HL-60/S4 (cell line): ENCODE data around the gene ATP9A.
"Not testable (repeated sequence)": the region's sequence is repeated elsewhere in the genome, so short reads cannot be mapped to it uniquely, and the experiment has no call there.

Source experiments
- in situ Hi-C: fragments of 300-500 bp; cut with MboI; formaldehyde crosslinking; loops from 2 replicates; pipeline ENCODE4 v1.14.3; 2022; ENCODE audit warnings: low sequenced_read_pairs

The ATP9A gene

DNA sequence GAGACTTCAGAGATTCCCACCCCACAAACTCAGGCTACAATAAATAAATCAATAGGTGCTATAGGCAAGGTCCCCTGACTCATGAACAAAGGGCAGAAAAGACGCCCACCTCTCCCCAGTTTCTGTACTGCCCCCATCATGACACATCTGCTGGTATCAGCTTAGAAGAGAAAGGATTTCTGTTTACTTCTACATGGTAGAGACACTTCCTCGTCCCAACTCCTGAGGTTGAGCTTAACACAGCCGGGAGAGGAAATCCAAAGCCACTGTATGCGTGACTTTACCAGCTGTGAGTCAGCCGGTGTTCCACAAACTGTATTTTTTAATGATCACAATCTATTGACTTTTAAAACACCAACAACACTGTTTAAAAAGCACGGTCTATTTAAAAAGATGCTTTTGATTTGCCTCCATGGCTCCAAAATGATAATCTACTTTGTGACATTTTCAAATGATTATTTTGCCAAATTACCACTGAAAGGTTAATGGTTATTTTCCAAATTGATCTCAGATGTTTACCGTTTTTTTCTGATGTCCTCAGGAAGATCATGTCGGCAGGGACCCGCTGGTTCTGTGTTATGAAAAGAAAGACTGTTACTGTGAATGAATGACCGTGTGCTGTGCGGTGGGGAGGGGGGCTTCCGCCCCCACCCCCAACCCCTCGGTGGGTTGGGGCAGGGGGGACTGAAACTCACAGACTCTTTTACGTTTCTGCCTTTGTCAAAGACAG is 72.5 kb downstream of the ATP9A start:
- in situ Hi-C loops: no loop called here

DNA sequence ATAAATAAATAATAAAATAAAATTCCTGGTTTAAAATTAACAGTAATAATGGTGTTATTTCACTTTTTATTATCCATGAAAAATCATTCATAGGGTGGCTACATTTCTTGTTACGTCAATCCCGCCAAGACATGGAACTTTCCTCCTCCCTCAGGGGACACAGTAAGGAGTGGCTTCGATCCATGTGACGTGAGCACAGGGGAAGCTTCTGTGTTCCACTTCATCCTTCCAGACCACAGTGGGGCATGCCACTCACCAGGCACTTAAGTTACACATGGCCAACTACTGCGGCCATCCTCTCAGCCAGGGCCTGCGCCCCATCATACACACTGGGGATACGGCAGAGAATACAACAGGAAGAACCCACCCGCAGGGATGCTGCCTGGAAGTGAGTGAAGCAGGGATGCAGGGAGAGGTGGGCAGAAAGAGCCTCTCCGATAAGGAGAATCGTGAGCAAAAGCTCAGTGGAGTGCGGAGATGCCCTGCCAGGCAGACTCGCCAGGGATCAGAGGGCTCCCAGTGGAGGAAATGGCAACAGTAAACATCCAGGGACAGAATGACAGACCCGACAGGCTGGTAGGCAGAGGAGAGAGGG is 75.3 kb downstream of the ATP9A start:
- in situ Hi-C loops: no loop called here

DNA sequence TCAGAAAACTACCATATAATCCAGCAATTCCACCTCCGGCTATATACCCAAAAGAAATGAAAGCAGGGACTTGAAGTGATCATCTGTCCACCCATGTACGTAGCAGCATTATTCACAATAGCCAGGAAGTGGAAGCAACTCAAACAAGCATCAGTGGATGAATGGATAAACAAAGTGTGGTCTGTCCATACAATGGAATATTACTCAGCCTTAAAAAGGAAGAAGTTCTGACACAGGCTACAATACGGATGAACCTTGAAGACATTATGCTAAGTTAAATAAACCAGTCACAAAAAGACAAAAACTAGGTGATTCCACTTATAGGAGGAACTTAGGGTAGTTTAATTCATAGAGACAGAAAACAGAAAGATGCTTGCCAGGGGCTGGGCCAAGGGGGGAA is 76.5 kb downstream of the ATP9A start:
- in situ Hi-C loops: no loop called here

DNA sequence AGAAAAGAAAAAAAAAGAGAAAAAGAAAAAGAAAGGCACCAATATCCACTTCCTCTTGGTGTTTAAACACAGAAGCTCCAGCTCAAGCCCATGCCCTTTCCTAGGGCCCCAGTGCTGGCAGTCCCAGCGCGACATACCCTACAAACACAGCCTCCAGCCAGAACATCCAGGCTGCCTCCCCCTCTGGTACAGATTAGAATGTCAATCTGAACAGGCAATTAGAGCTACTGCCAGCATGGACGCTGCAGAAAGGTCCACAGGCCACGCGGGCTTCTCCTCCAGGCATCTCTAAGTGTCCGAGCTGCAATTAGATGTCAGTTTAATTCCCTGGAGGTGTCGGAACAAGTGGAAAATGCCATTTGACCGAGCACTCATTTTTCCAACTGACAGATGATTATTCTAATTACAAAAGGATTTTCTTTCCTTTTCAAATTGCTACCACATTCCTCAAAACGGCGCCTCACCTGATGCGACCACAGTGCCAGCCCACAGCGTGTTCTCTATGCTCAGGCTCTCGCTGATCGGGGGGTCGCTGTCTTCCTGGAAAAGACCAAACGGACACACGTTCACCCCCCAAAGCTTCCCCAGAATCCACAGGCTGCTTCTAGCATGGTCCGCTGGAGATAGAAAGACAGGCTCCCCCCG is 79.5 kb downstream of the ATP9A start:
- in situ Hi-C loops: no loop called here

DNA sequence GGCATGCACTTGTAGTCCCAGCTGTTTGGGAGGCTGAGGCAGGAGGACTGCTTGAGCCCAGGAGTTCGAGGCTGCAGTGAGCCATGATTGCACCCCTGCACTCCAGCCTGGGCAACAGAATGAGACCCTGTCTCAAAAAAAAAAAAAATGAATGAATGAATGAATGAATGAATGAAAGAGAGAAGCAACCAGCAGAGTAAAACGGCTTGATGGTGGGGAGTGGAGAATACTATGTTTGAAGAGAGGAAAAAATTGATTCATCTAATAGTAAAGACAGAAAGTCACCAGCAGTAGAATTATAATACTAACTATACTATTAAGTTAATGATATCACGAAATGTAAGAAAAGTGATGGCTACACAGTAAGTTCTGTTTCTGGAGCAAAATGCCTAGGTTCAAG is 80.6 kb downstream of the ATP9A start:
- in situ Hi-C loops: no loop called here

DNA sequence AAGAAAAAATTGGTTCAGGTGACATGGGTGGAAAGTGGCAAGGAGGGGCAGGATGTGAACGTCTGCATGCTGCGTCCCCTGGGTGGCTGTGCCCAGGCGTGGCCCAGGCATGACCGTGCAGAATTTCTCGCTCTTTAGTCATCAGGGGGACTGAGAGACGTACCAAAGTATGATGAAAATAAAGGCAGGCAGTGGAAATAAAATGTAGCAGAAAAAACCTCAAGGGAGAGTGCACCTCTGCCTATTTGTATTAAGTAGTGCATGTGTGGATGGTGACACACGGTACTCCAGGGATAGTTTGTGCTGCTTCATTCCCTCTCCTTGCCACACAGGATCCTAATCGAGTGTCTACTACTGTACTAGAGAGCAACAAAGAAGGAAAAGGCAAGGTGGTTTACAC is 81.1 kb downstream of the ATP9A start:
- in situ Hi-C loops: no loop called here

DNA sequence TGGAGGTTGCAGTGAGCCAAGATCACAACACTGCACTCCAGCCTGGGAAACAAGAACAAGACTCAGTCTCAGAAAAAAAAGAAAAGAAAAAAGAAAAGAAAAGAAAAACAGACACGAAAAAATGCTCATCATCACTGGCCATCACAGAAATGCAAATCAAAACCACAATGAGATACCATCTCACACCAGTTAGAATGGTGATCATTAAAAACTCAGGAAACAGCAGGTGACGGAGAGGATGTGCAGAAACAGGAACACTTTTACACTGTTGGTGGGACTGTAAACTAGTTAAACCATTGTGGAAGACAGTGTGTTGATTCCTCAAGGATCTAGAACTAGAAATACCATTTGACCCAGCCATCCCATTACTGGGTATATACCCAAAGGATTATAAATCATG is 82.7 kb downstream of the ATP9A start:
- in situ Hi-C loops: not testable (repeated sequence)

DNA sequence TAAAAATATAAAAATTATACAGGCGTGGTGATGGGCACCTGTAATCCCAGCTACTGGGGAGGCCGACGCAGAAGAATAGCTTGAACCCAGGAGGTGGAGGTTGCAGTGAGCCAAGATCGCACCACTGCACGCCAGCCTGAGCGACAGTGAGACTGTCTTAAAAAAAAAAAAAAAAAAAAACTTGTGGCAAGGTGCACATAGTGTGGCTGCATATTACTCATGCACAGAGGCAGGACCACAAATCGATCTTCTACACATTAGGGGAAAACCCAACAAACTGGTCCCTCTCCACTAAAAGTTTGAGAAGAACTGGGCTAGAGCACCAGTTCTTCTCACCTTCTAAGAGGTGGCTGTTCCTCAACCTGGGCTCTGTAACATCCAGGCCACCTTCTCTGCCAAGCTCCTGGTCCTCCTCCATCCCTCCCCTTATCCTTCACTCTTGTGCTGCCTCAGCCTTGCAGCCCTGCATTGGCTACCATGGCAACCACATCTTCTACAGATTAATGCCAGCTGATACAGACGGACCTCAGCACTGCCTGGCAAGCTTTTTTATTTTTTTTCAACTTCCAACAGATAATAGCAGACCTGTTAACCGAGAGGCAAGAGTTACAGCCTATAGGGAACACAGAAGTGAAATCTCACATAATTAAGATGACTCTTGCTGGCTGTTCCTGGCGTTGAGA is 88.0 kb downstream of the ATP9A start:
- in situ Hi-C loops: no loop called here

DNA sequence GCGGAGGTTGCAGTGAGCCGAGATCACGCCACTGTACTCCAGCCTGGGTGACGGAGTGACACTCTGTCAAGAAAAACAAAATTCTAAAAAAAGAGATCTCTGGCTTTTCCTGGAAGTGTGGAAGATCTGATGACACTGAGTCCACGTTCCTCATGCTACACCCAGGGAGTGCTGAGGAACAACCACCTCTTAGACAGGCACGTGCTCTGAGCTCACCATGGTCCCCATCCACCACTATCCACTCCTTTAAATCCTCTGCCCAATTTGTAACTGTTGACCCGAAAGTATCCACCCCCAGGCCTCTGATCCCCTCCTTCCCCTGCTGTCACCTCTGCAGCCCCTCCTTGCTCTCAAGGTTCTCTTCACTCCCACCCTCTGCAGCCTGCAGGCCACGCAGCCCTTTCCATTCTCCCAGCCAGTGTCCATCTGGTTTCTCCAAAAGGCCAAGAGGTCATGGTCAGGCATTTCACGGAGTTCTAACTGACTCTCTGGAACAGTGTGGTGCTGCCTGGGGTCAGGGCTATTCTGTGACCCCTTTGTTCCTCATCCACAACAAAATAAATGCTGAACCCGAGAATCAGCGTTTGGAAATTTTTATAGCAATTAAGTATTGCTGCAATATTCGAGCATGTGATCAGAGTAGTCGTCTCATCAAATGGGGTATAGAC is 88.8 kb downstream of the ATP9A start:
- in situ Hi-C loops: no loop called here

DNA sequence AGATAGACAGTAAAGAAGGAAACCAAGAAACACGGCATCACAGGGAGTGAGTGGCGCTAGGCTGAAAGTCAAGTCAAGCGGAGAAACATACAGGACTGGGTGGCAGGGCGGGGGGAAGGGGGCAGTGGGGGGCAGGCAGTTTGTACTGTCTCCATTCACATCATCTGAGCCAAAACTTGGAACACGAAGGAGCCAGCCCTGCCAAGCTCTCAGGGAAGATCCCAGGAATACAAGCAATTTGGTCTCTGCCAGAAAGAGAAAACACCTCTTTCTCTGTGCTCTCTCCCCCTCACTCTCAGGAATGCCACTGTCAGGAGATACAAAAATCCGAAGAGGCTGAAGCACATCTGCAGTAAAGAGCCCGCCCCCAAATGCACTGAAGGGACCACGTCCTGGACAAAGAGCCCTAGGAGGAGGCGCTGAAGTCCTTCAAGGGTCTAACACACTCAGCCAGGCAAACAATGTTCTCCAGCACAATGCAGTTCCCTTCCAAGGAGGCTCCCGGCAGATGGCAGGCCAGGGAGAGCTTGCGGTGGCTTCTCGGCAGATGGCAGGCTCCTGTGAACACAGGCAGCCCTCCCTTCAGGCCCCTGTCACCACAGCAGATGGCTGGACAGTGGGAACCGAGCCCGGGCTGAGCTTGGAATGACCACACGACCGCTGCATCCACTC is 90.0 kb downstream of the ATP9A start:
- in situ Hi-C loops: no loop called here

DNA sequence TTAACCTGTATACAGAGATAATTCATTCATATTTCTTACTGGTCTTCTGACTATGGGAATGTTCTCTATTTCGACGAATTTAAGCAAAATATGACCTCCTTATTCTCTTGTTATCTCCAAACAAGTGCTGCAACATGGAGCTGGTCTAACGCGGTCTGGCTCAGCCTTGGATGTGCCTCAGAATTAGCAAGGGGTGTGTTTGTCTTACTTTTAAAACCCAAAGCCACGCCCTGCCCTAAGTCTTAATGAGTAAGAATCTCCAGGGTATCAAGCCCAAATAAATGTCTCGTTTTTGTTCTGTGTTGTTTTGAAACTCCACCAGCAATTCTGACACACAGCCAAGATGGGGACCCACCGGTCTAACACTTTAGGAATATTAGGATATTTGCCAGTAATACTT is 99.2 kb downstream of the ATP9A start:
- in situ Hi-C loops: no loop called here

DNA sequence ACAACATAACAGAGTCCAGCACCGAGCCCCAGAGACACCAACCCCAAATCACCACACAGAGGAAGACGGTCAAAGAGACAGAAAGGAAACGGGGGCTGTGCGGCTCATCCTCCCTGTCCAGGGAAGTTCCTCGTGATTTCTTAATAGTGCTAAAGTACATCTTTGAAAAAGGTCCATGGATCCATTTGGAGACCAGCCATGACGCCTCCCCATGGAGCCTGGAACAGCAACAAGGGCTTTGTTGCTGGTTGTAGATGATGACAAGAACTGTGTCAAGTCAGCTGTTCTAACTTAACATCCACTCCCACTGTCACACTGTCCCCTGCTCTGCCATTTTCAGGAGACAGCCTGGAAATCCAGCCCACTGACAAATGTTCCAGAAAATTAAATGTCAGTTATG is 99.7 kb downstream of the ATP9A start:
- in situ Hi-C loops: no loop called here

DNA sequence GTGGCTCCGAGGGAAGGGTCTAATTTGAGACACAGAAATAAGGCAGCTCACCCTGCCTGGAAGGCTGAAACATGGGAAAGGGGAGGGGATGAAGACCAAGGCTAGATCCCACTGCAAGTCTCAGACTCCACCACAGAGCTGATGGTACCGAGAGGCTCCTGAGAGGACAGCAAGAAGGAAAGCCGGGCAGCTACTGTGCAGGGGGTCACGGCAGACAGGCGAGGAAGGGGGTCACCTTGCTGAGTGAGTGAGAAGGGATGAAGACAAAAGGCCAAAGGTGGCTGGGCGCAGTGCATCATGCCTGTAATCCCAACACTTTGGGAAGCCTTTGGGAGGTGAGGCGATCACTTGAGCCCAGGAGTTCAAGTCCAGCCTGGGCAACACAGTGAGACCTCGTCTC is 100.7 kb downstream of the ATP9A start:
- in situ Hi-C loops: no loop called here

DNA sequence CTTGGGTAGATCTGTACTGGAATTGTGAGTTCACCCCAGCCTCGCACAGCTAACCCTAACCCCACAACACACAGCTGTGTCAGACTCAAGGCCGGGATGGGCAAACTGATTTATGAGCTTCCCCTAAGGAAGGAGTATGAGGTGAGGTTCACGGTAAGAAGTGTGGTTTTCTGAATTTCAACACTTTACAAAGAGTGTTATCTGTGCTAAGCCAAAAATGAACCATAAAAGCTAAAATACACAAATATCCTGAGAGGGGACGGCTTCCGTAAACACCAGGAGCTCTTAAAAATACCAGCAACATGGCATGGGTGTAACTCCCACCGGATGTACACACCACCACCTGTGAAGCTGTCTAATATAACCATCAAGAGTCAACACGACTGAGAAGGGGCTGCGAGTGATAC is 101.2 kb downstream of the ATP9A start:
- in situ Hi-C loops: no loop called here

DNA sequence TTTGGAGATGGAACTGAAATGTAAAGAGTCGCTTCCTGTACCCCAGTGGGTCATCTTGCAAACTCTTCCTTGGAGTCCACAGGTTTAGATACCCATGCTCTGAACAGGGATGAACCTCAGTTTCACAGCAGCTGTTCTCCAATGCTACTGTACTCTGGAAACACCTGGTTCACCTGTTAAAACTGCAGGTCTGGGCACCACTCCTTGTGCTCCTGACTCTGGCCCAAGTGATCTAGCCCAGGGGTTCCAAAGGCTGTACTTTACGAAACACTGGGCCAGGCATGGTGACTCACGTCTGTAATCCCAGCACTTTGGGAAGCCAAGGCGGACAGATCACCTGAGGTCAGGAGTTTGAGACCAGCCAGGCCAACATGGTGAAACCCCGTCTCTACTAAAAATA is 102.1 kb downstream of the ATP9A start:
- in situ Hi-C loops: no loop called here

DNA sequence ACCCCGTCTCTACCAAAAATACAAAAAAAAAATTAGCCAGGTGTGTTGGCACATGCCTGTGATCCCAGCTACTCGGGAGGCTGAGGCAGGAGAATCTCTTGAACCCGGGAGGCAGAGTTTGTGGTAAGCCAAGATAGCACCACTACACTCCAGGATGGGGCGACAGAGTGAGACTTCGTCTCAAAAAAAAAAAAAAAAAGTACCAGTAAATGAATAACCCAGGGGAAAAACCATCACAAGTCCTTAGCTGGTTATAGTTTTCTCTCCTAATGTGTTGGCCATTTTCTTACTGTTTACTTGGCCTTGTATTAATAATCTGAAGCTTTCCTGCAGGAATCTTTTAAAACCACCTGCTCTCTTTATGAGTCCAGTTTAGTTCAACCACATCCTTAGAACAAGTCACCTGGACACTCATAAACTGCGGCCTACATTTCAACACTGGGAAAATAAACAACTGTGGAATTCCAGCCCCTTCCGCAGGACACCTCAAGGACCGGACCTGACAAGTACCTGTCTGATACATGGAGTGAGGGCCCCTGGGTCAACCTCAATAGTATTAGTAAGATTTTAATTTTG is 102.6 kb downstream of the ATP9A start:
- in situ Hi-C loops: no loop called here

DNA sequence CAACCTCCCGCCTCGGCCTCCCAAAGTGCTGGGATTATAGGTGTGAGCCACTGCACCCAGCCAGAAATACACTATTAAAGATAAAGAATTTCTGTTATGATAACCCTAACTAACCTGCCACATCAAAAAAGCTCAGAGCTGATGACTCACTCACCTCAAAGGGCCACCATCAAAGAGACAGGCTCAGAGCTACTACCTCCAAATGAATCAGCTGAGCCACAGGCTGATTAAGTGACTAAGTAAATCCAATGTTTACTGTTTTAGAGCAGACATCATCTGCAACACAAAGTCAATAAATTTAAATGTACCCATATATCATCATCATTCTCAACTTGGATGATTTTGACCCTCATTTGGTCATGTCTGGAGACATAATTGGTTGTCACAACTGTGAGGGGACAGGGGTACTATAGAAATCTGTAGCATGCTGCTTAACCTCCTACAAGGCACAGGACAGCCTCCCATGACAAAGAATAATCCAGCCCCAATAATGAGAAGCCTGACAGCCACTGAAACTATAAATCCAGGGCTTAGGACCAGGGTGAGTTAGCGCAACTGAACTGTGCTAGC is 106.5 kb downstream of the ATP9A start:
- in situ Hi-C loops: no loop called here

DNA sequence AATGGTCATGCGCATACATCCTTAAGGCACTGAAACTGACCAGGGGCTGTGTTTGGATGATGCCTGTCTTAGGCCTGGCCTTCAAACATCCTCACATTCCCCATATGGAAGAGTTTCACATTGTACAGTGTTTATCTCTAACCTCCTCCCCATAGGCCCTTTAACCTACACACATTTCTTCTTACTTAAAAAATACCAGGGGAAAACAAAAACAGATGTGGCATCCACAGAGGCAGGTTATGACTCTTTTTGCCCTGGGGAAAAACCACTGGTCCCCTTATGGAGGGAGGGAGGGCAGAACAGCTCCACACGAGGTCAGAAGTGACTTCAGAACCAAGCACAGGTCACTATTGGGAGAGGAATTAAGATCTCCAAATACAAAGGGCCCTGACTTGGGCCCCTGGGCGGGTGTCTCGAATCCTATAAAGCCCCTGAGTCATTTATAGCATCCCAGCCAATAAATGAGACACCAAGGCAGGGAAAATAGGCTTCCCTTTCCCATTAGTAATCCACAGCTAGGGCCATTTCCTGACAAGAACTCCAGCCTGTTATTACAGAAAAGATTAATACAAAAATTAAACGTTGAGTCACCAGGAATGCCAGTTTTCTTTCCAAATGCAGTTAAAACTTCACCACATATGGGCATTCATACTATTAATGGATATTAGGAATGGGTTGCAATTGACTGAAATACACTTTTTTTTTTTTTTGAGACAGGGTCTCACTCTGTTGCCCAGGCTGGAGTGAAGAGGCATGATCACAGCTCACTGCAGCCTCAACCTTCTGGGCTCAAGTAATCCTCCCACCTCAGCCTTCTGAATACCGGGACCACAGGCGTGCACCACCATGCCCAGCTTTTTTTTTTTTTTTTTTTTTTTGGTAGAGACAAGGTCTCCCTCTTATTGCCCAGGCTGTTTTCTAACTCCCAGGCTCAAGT is 107.2 kb downstream of the ATP9A start:
- in situ Hi-C loops: no loop called here

DNA sequence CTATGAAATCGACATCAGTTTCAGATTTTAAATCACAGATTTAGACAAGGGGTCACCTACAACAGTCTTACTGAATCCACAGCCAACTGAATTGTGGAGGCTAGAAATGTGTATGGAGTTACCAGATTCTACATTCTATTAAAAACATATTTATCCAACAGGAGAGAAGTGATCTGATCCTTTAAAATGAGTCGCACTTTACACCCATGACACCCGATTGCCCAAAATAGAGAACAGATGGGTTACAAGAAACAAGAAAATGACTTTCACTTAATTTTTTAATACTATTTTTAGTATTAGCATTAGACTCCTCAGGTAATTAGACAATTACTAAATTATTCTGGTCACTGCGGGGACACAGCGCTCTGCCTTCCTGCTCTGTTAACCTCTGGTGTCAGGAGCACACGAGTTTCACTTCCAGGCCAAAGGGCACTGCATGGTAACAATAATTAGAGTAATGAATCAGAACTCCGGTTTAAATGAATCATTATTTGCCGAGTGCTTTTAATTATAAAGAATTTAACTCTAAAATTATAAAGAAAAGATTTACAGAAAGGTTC is 108.6 kb downstream of the ATP9A start:
- in situ Hi-C loops: no loop called here
